ENCODE data around the gene CMTM6. TPM values are rescaled to one million over a fixed set of nuclear protein-coding genes. Genes with fewer than 3 reads are reported as not detected.
"Not testable (repeated sequence)": the region's sequence is repeated elsewhere in the genome, so short reads cannot be mapped to it uniquely, and the experiment has no call there.

CMTM6 gene
- total and polyA plus RNA-seq, 9 of the 15 experiments (the other 6 are each of a cell fraction or from before 2014, with no cell fraction given) = 8.9 to 39.7 (median 19.5) TPM

DNA sequence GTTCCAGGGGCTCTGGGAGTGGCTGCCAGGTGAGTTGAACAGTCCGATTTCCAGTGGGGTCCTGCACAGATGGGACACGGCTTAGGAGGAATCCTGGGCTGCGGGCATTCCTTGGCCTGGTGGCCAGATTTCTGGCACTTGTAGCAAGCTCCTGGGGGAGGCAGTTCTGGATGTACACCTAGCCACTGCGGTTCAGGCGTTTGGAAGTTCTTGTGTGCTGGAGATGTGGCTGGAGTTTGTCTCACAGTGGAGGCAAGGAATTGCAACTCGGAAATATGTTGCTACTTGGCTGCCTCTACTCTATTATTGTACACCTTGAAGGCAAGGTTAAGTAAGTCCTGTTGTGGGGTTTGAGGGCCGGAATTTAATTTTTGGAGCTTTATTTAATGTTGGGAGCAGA, 37.9 kb downstream of the CMTM6 start:
- H3K9me1 ChIP-seq (ENCODE audit: control insufficient read depth, insufficient read depth, low read length); H3K9me3 ChIP-seq (replicated peaks; ENCODE audit: control insufficient read depth, insufficient read depth, low read depth, low read length); H3K4me2 ChIP-seq (ENCODE audit: insufficient read depth, low read length); POLR2A ChIA-PET; H3K36me3 ChIP-seq (ENCODE audit: control insufficient read depth, insufficient read depth, low read length); in situ Hi-C loops (cut with MboI); ATAC-seq; H3K27ac ChIP-seq (ENCODE audit: extremely low read depth, low read depth, low read length); BruUV-seq (replicated peaks); DNase-seq (ENCODE audit: extremely low read depth in 1 of 4, low spot score in 3 of 4); H4K20me1 ChIP-seq (replicated peaks; ENCODE audit: control insufficient read depth, insufficient read depth, low read length); H3K4me3 ChIP-seq; FAIRE-seq; H3K9ac ChIP-seq (ENCODE audit: insufficient read depth in 1 of 2, low read depth in 2 of 2, low read length in 2 of 2); CTCF ChIA-PET (ENCODE audit: low intra/inter-chr PET ratio); H2AFZ ChIP-seq (ENCODE audit: low read depth, low read length); H3K27me3 ChIP-seq (ENCODE audit: control insufficient read depth in 2 of 2, insufficient read depth in 2 of 2, low read length in 2 of 2); H3K79me2 ChIP-seq (ENCODE audit: control insufficient read depth, insufficient read depth, low read length): not testable (repeated sequence)
- peaks cover 0 to 15% of the 10 kb centered on the region in 2 experiments; a peak in 3 of 5 replicates for H3K4me1 ChIP-seq (replicated peaks in 1 of 2; ENCODE audit: control insufficient read depth in 2 of 2, insufficient read depth in 2 of 2, low read length in 2 of 2)
- intact Hi-C loops (cut with micrococcal nuclease) = loop anchor here (5.0 to 10.0 kb wide), 2 partner anchors 167 to 290 kb away; no protein-coding TSS in a partner anchor
- whole genome bisulfite sequencing (ENCODE audit: insufficient coverage, low coverage, missing lambda C conversion rate) = 22% methylated on average over 6 of the region's 7 CpGs

GRCh38 chr3:32463415-32463814, 39.2 kb downstream of the CMTM6 start:
- H3K36me3 ChIP-seq (ENCODE audit: control insufficient read depth, insufficient read depth, low read length); H3K4me2 ChIP-seq (ENCODE audit: insufficient read depth, low read length); DNase-seq (ENCODE audit: extremely low read depth in 1 of 4, low spot score in 3 of 4); in situ Hi-C loops (cut with MboI); H3K27ac ChIP-seq (ENCODE audit: extremely low read depth, low read depth, low read length); H3K9me3 ChIP-seq (replicated peaks; ENCODE audit: control insufficient read depth, insufficient read depth, low read depth, low read length); H4K20me1 ChIP-seq (replicated peaks; ENCODE audit: control insufficient read depth, insufficient read depth, low read length); FAIRE-seq; H3K79me2 ChIP-seq (ENCODE audit: control insufficient read depth, insufficient read depth, low read length); H3K9ac ChIP-seq (ENCODE audit: insufficient read depth in 1 of 2, low read depth in 2 of 2, low read length in 2 of 2); ATAC-seq; H3K4me3 ChIP-seq; POLR2A ChIA-PET; CTCF ChIA-PET (ENCODE audit: low intra/inter-chr PET ratio); H3K9me1 ChIP-seq (ENCODE audit: control insufficient read depth, insufficient read depth, low read length); BruUV-seq (replicated peaks); H2AFZ ChIP-seq (ENCODE audit: low read depth, low read length): not testable (repeated sequence)
- intact Hi-C loops (cut with micrococcal nuclease) = loop anchor here (10.0 kb wide), 1 partner anchor 289 kb away; no protein-coding TSS in a partner anchor
- 45% methylated on average over 7 of the region's 7 CpGs for WGBS (ENCODE audit: insufficient coverage, low coverage, missing lambda C conversion rate)
- Histone ChIP-seq H3K27me3 (ENCODE audit: control insufficient read depth in 2 of 2, insufficient read depth in 2 of 2, low read length in 2 of 2) (peaks cover 0 to 11% of the 10 kb centered on the region in 2 experiments; a peak in 2 of 5 replicates), H3K4me1 (replicated peaks in 1 of 2; ENCODE audit: control insufficient read depth in 2 of 2, insufficient read depth in 2 of 2, low read length in 2 of 2) (peaks cover 0 to 18% of the 10 kb centered on the region in 2 experiments; a peak in 3 of 5 replicates)

Data from K562 (cell line).